H1 (cell line): Measurements from ENCODE around the gene TMEM63C. TPM values are rescaled to one million over a fixed set of nuclear protein-coding genes. Genes with fewer than 3 reads are reported as not detected.

ENCODE experiments used
- ATF3 ChIP-seq: IDR thresholded peaks from 2 replicates; pipeline ENCODE4 v1.6.1; 2011; ENCODE audit warnings: low read depth, mild to moderate bottlenecking, low read length; ENCODE audit not compliant: insufficient read depth
- CHD1 ChIP-seq: IDR thresholded peaks from 2 replicates; pipeline ENCODE4 v1.6.1; 2012; ENCODE audit warnings: low read depth, low read length, improper control_type of control experiment
- CHD7 ChIP-seq: fragments of 300-600 bp; sonication (generic); IDR thresholded peaks from 2 replicates; pipeline ENCODE4 v1.7.1; 2012; ENCODE audit warnings: low read length, moderate library complexity, mild to moderate bottlenecking, inconsistent platforms; ENCODE audit not compliant: insufficient replicate concordance
- FOSL1 ChIP-seq: IDR thresholded peaks from 2 replicates; pipeline ENCODE4 v1.6.1; 2011; ENCODE audit warnings: mild to moderate bottlenecking, low read depth, low read length, moderate library complexity; ENCODE audit not compliant: insufficient read depth
- GABPA ChIP-seq: IDR thresholded peaks from 2 replicates; pipeline ENCODE4 v1.6.1; 2011; ENCODE audit warnings: mild to moderate bottlenecking, low read length, moderate library complexity, borderline replicate concordance; ENCODE audit not compliant: insufficient read depth
- HDAC6 ChIP-seq: IDR thresholded peaks from one replicate; pipeline ENCODE4 v1.7.1; 2012; ENCODE audit warnings: low read depth, mild to moderate bottlenecking, inconsistent platforms, low read length, moderate library complexity
- MAX ChIP-seq: IDR thresholded peaks from 2 replicates; pipeline ENCODE4 v1.6.1; 2012; ENCODE audit warnings: inconsistent platforms
- SAP30 ChIP-seq: fragments of 300-600 bp; sonication (generic); IDR thresholded peaks from 2 replicates; pipeline ENCODE4 v1.7.1; 2012; ENCODE audit warnings: low read length, moderate library complexity, mild to moderate bottlenecking, inconsistent platforms; ENCODE audit not compliant: insufficient read depth, insufficient replicate concordance
- SIN3A ChIP-seq, 2 experiments: IDR thresholded peaks in 1 of 2; conservative IDR thresholded peaks in 1 of 2; 2 replicates each; pipeline ENCODE4 v1.6.1; 2011 to 2012; ENCODE audit warnings: low read length in 2 of 2, improper control_type of control experiment in 1 of 2, low read depth in 1 of 2, mild to moderate bottlenecking in 1 of 2
- polyA plus RNA-seq, 7 experiments: library from polyadenylated mRNA; depleted of rRNA in 3 of 7; stranded (reverse) in 5 of 7; unstranded in 2 of 7; fragments of >200 nt in 5 of 7; fragments of 200-250 nt in 2 of 7; gene quantifications; 1 replicate in 5 of 7; 2 replicates in 1 of 7; 4 replicates in 1 of 7; pipeline versions ENCODE4 v1.2.1 to v1.2.3, GENCODE V29; 2011 to 2013; ENCODE audit warnings: missing spikeins in 2 of 7, mixed read lengths in 2 of 7
- total RNA-seq: library from RNA; stranded (reverse); fragmentation: NEBNext Ultra II Directional; extraction: Animal tissue kit (Norgen Biotek cat#: 25700); gene quantifications from 2 replicates; pipeline ENCODE4 v1.2.1, GENCODE V29; 2021

The TMEM63C gene
- total and polyA plus RNA-seq, 2 of the 8 experiments (the other 6 are each of a cell fraction or from before 2014, with no cell fraction given): 3.0 to 7.6 TPM

- no peak for TF ChIP-seq CHD7
- peak; percentile 94 to 96 for TF ChIP-seq SIN3A (conservative IDR thresholded peaks at IDR 0.05 in 1 of 2, IDR thresholded peaks at IDR 0.05 in 1 of 2; ENCODE audit: low read depth in 1 of 2, low read length in 2 of 2)
- TF ChIP-seq CHD1: no peak
- TF ChIP-seq GABPA: no peak
- TF ChIP-seq MAX: peak; percentile 73; the same call in 1 of the 2 replicates
- no peak for TF ChIP-seq FOSL1
- no peak for TF ChIP-seq ATF3
- peak; percentile 47 for TF ChIP-seq SAP30
- TF ChIP-seq HDAC6: no peak
Measured at GRCh38 chr14:77133720-77134338, 47.8 kb upstream of the TMEM63C start (continued).
